Mesendoderm (in vitro differentiated cells): ENCODE results near the gene SLIT3.
"Not testable (repeated sequence)": the region's sequence is repeated elsewhere in the genome, so short reads cannot be mapped to it uniquely, and the experiment has no call there.

Source experiments
- DNase-seq: peaks from one replicate; pipeline ENCODE4 v3.0.0; 2013
- H2AK5ac ChIP-seq: 2 replicates; pipeline ENCODE4 v1.6.1; 2013; ENCODE audit warnings: low read length, inconsistent platforms
- H2BK120ac ChIP-seq: 2 replicates; pipeline ENCODE4 v1.6.1; 2013; ENCODE audit warnings: low read depth, mild to moderate bottlenecking, low read length, moderate library complexity, mixed read lengths
- H2BK15ac ChIP-seq: replicated peaks from 2 replicates; pipeline ENCODE4 v1.6.1; 2013; ENCODE audit warnings: low read depth, mild to moderate bottlenecking, moderate library complexity
- H2BK5ac ChIP-seq: 2 replicates; pipeline ENCODE4 v1.6.1; 2013; ENCODE audit warnings: low read length, inconsistent platforms
- H3K18ac ChIP-seq: 2 replicates; pipeline ENCODE4 v1.6.1; 2013; ENCODE audit warnings: mild to moderate bottlenecking, low read length, mixed read lengths
- H3K23ac ChIP-seq: one replicate; pipeline ENCODE4 v1.6.1; 2013; ENCODE audit warnings: low read length
- H3K27ac ChIP-seq: 2 replicates; pipeline ENCODE4 v1.5.1; 2013; ENCODE audit warnings: low read depth, mild to moderate bottlenecking, inconsistent platforms, low read length, moderate library complexity
- H3K27me3 ChIP-seq: 2 replicates; pipeline ENCODE4 v1.6.1; 2013; ENCODE audit warnings: low read length, control low read depth, mild to moderate bottlenecking, inconsistent platforms; ENCODE audit not compliant: insufficient read depth, poor library complexity
- H3K36me3 ChIP-seq: 2 replicates; pipeline ENCODE4 v1.6.1; 2013; ENCODE audit warnings: low read length, inconsistent platforms; ENCODE audit not compliant: control insufficient read depth, insufficient read depth
- H3K4ac ChIP-seq: one replicate; pipeline ENCODE4 v1.6.1; 2013; ENCODE audit warnings: low read depth, mild to moderate bottlenecking, low read length, moderate library complexity
- H3K4me1 ChIP-seq: 2 replicates; pipeline ENCODE4 v1.6.1; 2013; ENCODE audit warnings: low read depth, low read length, inconsistent platforms; ENCODE audit not compliant: control insufficient read depth
- H3K4me2 ChIP-seq: 2 replicates; pipeline ENCODE4 v1.6.1; 2013; ENCODE audit warnings: low read length
- H3K4me3 ChIP-seq: 2 replicates; pipeline ENCODE4 v1.5.1; 2013; ENCODE audit warnings: mild to moderate bottlenecking, low read length
- H3K56ac ChIP-seq: one replicate; pipeline ENCODE4 v1.6.1; 2013; ENCODE audit warnings: low read length
- H3K79me1 ChIP-seq: 2 replicates; pipeline ENCODE4 v1.6.1; 2013; ENCODE audit warnings: low read length, inconsistent platforms
- H3K79me2 ChIP-seq: 2 replicates; pipeline ENCODE4 v1.6.1; 2013; ENCODE audit warnings: mild to moderate bottlenecking, low read length; ENCODE audit not compliant: control insufficient read depth, insufficient read depth
- H3K9ac ChIP-seq: 2 replicates; pipeline ENCODE4 v1.6.1; 2013; ENCODE audit warnings: low read length, inconsistent platforms
- H4K5ac ChIP-seq: one replicate; pipeline ENCODE4 v1.6.1; 2013; ENCODE audit warnings: low read length
- H4K8ac ChIP-seq: one replicate; pipeline ENCODE4 v1.6.1; 2013; ENCODE audit warnings: low read depth, mild to moderate bottlenecking, control low read depth, low read length, moderate library complexity
- WGBS: extraction: QIAGEN DNeasy Blood & Tissue Kit; methylation state at CpG from one replicate; pipeline ENCODE4 v1.1.7; 2013; ENCODE audit warnings: low lambda C conversion rate, missing lambda C conversion rate; ENCODE audit not compliant: insufficient coverage; ENCODE audit errors: extremely low coverage; 5-methylcytosine and 5-hydroxymethylcytosine counted together

Gene SLIT3

DNA sequence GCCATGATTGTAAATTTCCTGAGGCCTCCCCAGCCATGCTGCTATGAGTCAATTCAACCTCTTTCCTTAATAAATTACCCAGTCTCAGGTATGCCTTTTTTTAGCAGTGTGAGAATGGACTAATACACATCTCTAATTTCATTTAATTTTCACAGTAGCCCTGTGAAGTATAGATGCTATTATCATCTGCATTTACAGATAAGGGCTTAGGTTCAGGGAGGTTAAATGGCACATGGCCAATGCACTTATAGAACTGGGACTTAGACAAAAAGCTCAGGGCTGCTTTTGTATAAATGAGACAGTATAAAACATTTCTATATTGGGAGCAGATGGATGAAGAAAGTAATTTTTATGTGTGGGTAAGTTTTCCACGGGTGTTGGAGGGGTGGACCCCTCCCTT, 658.9 kb downstream of the SLIT3 start:
- no peaks in the 10 kb centered on the region for H3K79me1 ChIP-seq

DNA sequence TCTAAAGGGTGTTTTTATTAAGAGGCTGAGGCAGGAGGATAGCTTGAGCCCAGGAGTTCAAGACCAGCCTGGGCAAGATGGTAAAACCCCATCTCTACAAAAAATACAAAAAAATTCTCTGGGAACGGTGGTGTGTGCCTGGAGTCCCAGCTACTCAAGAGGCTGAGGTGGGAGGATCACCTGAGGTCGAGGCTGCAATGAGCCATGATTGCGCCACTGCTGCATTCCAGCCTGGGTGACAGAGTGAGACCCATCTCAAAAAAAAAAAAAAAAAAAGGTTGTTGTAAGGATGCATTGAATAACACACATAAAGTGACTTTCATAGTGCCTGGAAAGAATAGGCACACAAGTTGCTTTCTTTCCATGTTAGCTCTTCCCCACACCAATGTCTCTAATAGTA, 662.1 kb downstream of the SLIT3 start:
- not testable (repeated sequence) for H3K4me3 ChIP-seq, H3K18ac ChIP-seq, H2BK15ac ChIP-seq, H2BK5ac ChIP-seq, H3K27me3 ChIP-seq, H3K4me2 ChIP-seq, H3K79me1 ChIP-seq, H3K4ac ChIP-seq, H3K23ac ChIP-seq, H3K4me1 ChIP-seq, H3K9ac ChIP-seq, H3K27ac ChIP-seq, H3K56ac ChIP-seq, H4K8ac ChIP-seq, H2BK120ac ChIP-seq, H2AK5ac ChIP-seq, H4K5ac ChIP-seq, DNase-seq, H3K36me3 ChIP-seq, H3K79me2 ChIP-seq
- WGBS, result no CpG with 5 or more reads among the region's 3 CpGs

More for the DNA sequence above, 658.9 kb downstream of the SLIT3 start:
- Histone ChIP-seq H3K23ac (no peak overlapping the region), H3K4me3 (no peak overlapping the region), H3K4me2 (no peak overlapping the region), H3K79me2 (no peaks in the 10 kb centered on the region), H3K9ac (no peak overlapping the region), H2BK120ac (no peak overlapping the region), H3K4me1 (no peaks in the 10 kb centered on the region), H4K5ac (no peak overlapping the region), H3K18ac (no peak overlapping the region), H3K56ac (no peak overlapping the region), H3K27me3 (no peaks in the 10 kb centered on the region), H3K4ac (no peak overlapping the region), H4K8ac (no peak overlapping the region), H2AK5ac (no peak overlapping the region), H3K36me3 (no peaks in the 10 kb centered on the region), H2BK5ac (no peak overlapping the region), H2BK15ac (no peak overlapping the region), H3K27ac (no peak overlapping the region)
- DNase-seq, result no peak
- WGBS, result 100% methylated on average over 1 of the region's 1 CpG

DNA sequence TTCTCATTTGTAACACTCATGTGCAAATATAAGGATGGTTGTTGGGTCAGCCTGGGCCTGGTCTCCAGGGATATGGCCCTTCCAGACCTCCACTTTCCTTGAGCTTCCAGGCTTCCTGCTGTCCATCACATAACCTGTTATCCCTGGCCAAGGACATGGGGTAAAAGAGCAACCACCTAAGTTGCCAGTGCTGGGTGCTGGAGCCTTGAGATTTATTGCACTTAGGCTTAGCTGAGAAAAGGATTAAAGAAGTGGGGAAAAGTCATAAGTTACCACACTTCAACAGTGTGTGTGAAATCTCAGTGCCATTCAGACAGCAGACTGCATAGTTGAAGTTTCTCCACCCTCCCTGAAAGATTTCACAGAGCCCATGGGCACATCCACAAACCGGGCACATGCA, 663.1 kb downstream of the SLIT3 start:
- H3K79me1 ChIP-seq, result no peaks in the 10 kb centered on the region
- H3K9ac ChIP-seq, result no peak overlapping the region
- no peak overlapping the region for H3K18ac ChIP-seq
- no peak overlapping the region for H2BK15ac ChIP-seq
- H2AK5ac ChIP-seq, result no peak overlapping the region
- no peak overlapping the region for H2BK120ac ChIP-seq
- H3K4me1 ChIP-seq, result no peaks in the 10 kb centered on the region
- no peak overlapping the region for H3K56ac ChIP-seq
- no peak overlapping the region for H4K5ac ChIP-seq
- no peak overlapping the region for H3K23ac ChIP-seq
- no CpG with 5 or more reads among the region's 1 CpG for WGBS
- no peak overlapping the region for H2BK5ac ChIP-seq
- H3K27ac ChIP-seq, result no peak overlapping the region
- H3K27me3 ChIP-seq, result no peaks in the 10 kb centered on the region
- no peak overlapping the region for H3K4me3 ChIP-seq
- no peaks in the 10 kb centered on the region for H3K79me2 ChIP-seq
- no peak overlapping the region for H4K8ac ChIP-seq
- DNase-seq, result no peak
- H3K4ac ChIP-seq, result no peak overlapping the region
- H3K36me3 ChIP-seq, result no peaks in the 10 kb centered on the region
- no peak overlapping the region for H3K4me2 ChIP-seq

DNA sequence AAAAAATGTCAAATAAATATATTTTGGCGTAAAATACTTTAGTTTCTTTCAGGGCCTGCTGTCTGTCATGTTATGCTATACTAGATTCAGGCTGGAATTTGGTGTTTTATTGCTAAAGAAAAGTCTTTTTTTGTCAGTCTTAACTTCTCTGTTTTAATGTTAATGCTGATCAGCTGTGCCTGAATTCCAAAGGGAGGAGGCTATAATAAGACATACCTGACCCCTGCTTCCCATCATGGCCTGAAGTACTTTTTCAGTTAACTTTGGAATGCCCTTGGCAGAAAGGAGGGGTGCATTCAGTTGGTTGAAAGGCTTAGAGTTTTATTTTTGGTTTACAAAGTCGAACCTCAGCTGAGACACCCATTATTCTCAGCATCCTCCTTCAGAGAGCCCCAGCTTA, 663.7 kb downstream of the SLIT3 start:
- H2BK5ac ChIP-seq, result no peak overlapping the region
- H3K79me2 ChIP-seq, result no peaks in the 10 kb centered on the region
- no peaks in the 10 kb centered on the region for H3K27me3 ChIP-seq
- H3K23ac ChIP-seq, result no peak overlapping the region
- no peak for DNase-seq
- no peak overlapping the region for H3K18ac ChIP-seq
- no peak overlapping the region for H4K8ac ChIP-seq
- no peak overlapping the region for H3K4me2 ChIP-seq
- no peak overlapping the region for H3K9ac ChIP-seq
- H3K4me3 ChIP-seq, result no peak overlapping the region
- no peaks in the 10 kb centered on the region for H3K36me3 ChIP-seq
- no peak overlapping the region for H4K5ac ChIP-seq
- H3K27ac ChIP-seq, result no peak overlapping the region
- no peak overlapping the region for H2BK120ac ChIP-seq
- H2AK5ac ChIP-seq, result no peak overlapping the region
- no peak overlapping the region for H3K56ac ChIP-seq
- H2BK15ac ChIP-seq, result no peak overlapping the region
- H3K4ac ChIP-seq, result no peak overlapping the region
- H3K79me1 ChIP-seq, result no peaks in the 10 kb centered on the region
- H3K4me1 ChIP-seq, result no peaks in the 10 kb centered on the region
- WGBS, result no CpG with 5 or more reads among the region's 2 CpGs

DNA sequence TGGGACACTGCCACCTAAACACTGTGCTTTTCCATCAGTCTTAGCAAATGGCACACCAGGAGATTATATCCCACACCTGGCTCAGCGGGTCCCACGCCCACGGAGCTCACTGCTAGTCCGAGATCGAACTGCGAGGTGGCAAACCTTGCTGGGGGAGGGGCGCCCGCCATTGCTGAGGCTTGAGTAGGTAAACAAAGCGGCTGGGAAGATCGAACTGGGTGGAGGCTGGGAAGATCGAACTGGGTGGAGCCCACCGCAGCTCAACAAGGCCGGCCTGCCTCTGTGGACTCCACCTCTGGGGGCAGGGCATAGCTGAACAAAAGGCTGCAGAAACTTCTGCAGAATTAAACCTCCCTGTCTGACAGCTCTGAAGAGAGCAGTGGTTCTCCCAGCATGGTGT, 670.0 kb downstream of the SLIT3 start:
- H3K79me2 ChIP-seq, H3K36me3 ChIP-seq, H3K56ac ChIP-seq, H4K8ac ChIP-seq, H2AK5ac ChIP-seq, H3K4me1 ChIP-seq, H3K27me3 ChIP-seq, DNase-seq, H4K5ac ChIP-seq, H2BK15ac ChIP-seq, H3K4me3 ChIP-seq, H3K18ac ChIP-seq, H3K4me2 ChIP-seq, H2BK120ac ChIP-seq, H3K9ac ChIP-seq, H2BK5ac ChIP-seq, H3K23ac ChIP-seq, H3K79me1 ChIP-seq, H3K4ac ChIP-seq, H3K27ac ChIP-seq: not testable (repeated sequence)
- WGBS, result no CpG with 5 or more reads among the region's 13 CpGs

DNA sequence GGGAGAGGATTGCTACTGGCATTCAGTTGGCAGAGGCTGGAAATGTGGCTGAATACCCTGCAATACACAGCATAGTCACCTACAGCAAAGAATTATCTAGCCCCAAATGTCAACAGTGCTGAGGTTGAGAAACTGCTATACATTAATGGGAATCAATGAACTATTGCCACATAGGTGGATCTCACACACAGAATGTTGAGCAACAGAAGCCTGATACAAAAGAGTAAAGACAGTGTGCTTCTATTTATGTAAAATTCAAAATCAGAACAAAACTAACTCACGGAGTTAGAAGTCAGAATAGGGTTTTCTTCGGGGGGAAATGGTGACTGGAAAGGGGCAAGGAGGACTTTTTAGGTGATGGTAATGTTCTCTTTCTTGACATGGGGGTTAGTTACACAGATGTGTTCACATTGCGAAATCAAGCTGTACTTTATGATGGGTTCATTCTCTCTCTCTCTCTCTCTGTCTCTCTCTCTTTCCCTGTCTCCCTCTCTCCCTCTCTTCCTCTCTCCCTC, 676.0 kb downstream of the SLIT3 start:
- H3K4ac ChIP-seq, result no peak overlapping the region
- H3K27me3 ChIP-seq, result no peaks in the 10 kb centered on the region
- no peak overlapping the region for H4K8ac ChIP-seq
- H3K56ac ChIP-seq, result no peak overlapping the region
- H3K79me1 ChIP-seq, result no peaks in the 10 kb centered on the region
- no peak overlapping the region for H3K4me3 ChIP-seq
- H3K36me3 ChIP-seq, result no peaks in the 10 kb centered on the region
- no peaks in the 10 kb centered on the region for H3K79me2 ChIP-seq
- no peak overlapping the region for H2BK120ac ChIP-seq
- no peak overlapping the region for H2BK15ac ChIP-seq
- H3K27ac ChIP-seq, result no peak overlapping the region
- H3K9ac ChIP-seq, result no peak overlapping the region
- H3K23ac ChIP-seq, result no peak overlapping the region
- H4K5ac ChIP-seq, result no peak overlapping the region
- H2BK5ac ChIP-seq, result no peak overlapping the region
- no peak overlapping the region for H2AK5ac ChIP-seq
- WGBS, result no CpG with 5 or more reads among the region's 3 CpGs
- no peak overlapping the region for H3K18ac ChIP-seq
- no peak for DNase-seq
- no peak overlapping the region for H3K4me2 ChIP-seq
- no peaks in the 10 kb centered on the region for H3K4me1 ChIP-seq
